ENCODE data around the gene DDX41. TPM values are rescaled to one million over a fixed set of nuclear protein-coding genes. Genes with fewer than 3 reads are reported as not detected.
A peak's percentile ranks its signal among the peaks of the same experiment; 100 is the strongest.

DDX41 gene
- total and polyA plus RNA-seq, 5 experiments from 2014 or later, result 29.0 to 86.4 (median 54.4) TPM

DNA sequence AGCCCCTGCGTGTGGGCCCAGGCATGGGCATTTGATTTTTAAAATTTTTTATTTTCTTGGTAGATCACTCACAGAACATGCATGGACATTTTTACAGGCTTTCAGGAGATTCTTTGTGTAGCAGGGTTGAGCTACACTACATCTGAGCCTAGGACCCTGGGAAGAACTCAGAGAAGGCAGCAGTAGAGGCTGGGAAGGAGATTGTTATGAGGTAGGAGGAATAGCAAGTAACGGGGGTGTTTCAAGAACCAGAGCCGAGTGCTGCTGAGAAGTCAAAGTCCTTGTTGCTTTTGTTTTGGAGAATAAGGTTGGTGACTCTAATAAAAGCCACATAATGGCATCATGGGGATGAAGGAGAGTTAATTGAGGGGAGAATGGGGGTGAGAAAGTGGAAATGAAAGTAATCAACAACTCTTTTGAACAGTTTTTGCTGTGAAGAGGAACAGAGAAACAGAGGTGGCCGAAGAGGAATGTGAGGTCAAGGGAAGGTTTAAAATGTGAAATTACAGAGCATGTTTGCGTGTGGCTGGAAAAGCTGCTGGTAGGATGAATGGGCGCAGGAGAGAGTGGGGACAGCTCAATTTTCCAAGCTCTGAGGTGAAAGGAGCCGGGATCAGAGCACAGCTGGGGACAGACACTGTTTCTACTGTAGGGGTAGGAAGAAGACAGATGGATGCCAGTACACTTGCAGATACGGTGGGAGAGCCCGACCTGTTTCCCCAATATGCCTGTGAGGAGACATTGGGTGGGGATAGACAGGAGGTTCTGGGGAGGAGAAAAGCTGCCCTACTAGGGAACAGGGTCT lies 14.7 kb downstream of the DDX41 start:
- H3K36me3 Mint-ChIP-seq, result no peaks in the 10 kb centered on the region
- peak overlapping the region in 1 of 10 donors; percentile 37 for H3K4me3 Mint-ChIP-seq
- H3K4me1 Mint-ChIP-seq, result peaks cover 13 to 40% (median 20%) of the 10 kb centered on the region in 4 donors
- ATAC-seq (no peak), DNase-seq (no peak)
- POLR2A ChIA-PET, result interaction anchor here (0.7 to 2.5 kb wide), 5 partner anchors 14 to 112 kb away, joined by 3 to 14 read pairs (median 4); partner anchors contain the start of genes DDX41 and PRR7
- peaks cover 0 to 2% (median 0%) of the 10 kb centered on the region in 5 donors for H3K27me3 Mint-ChIP-seq
- no peaks in the 10 kb centered on the region for H3K9me3 Mint-ChIP-seq
- peak overlapping the region in 1 of 10 donors; percentile 17 for H3K27ac Mint-ChIP-seq

- Mint-ChIP-seq H3K36me3 (no peaks in the 10 kb centered on the region), H3K27me3 (peaks cover 0 to 2% (median 0%) of the 10 kb centered on the region in 5 donors), H3K4me1 (peaks cover 15 to 42% (median 26%) of the 10 kb centered on the region in 4 donors), H3K9me3 (no peaks in the 10 kb centered on the region), H3K27ac (peak overlapping the region in 5 of 10 donors; percentile 45 to 66 (median 56)), H3K4me3 (peak overlapping the region in 2 of 10 donors; percentile 13 to 55)
- DNase-seq (peak; percentile 67 to 91 (median 80)), ATAC-seq (peak; percentile 43 to 44)
- POLR2A ChIA-PET, result interaction anchor here (0.7 to 2.5 kb wide), 10 partner anchors 16 to 111 kb away, joined by 3 to 14 read pairs (median 4); partner anchors contain the start of genes DDX41 and PRR7
These were observed 15.9 kb downstream of the DDX41 start for GRCh38 chr5:177500685-177501522.

- DNase-seq (no peak), ATAC-seq (no peak)
- peaks cover 0 to 2% (median 0%) of the 10 kb centered on the region in 5 donors for H3K27me3 Mint-ChIP-seq
- no peaks in the 10 kb centered on the region for H3K9me3 Mint-ChIP-seq
- peak overlapping the region in 2 of 10 donors; percentile 25 to 63 for H3K27ac Mint-ChIP-seq
- H3K4me1 Mint-ChIP-seq, result peaks cover 15 to 45% (median 33%) of the 10 kb centered on the region in 4 donors
- H3K4me3 Mint-ChIP-seq, result peak overlapping the region in 5 of 10 donors; percentile 1 to 52 (median 26)
- POLR2A ChIA-PET, result interaction anchor here (1.0 to 6.0 kb wide), 3 partner anchors 28 to 109 kb away, joined by 3 to 36 read pairs (median 3); partner anchors contain the start of gene DBN1
- H3K36me3 Mint-ChIP-seq, result no peaks in the 10 kb centered on the region
These were observed 16.9 kb downstream of the DDX41 start for GRCh38 chr5:177499842-177500241.

DNA sequence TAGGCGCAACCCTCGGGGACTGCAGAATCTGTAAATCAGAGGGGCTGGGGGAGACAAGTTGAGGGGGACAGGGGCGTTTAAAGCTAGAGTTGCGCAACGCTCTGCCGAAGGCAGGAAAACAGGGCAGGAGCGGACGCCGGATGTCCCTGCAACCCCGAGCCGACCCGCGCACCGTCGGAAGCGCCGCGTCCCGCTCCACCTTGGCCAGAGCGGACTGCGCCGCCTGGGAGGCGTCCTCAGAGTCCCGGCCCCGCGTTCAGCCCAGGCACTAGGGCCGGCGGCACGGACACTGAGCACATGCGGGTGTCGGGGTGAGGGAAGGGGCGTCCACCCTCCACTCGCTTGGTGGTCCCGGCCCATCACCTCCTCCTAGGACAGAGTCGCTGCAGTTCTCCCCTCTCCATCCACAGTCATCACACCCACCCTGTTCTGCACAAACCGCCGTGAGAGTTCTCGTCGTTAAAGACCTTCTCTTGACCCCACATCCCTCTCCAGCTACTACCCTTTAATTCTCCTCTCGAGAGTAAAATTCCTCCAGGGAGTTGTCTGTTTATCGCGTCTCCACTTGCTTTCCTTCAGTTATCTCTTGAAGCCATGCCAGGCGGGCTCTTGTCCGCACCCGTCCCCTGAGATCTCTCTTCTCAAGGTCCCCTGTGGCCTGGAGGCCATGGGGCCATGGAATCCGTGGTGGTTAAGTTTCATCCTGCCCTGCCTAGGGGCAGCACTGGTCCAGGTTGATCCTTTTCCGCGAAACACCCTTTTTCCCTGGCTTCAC lies 18.6 kb downstream of the DDX41 start:
- POLR2A ChIA-PET, result interaction anchor here (0.7 to 6.0 kb wide), 17 partner anchors 9 to 147 kb away, joined by 3 to 43 read pairs (median 5); partner anchors contain the start of genes DBN1 and LMAN2
- H3K9me3 Mint-ChIP-seq, result no peaks in the 10 kb centered on the region
- H3K4me1 Mint-ChIP-seq, result peaks cover 16 to 60% (median 40%) of the 10 kb centered on the region in 4 donors
- peak overlapping the region; percentile 70 to 90 (median 84) for H3K4me3 Mint-ChIP-seq
- H3K36me3 Mint-ChIP-seq, result peaks cover 0 to 2% (median 0%) of the 10 kb centered on the region in 3 donors
- H3K27ac Mint-ChIP-seq, result peak overlapping the region; percentile 20 to 90 (median 68)
- ATAC-seq (peak in 1 of 2 donors; percentile 9), DNase-seq (no peak)
- H3K27me3 Mint-ChIP-seq, result peaks cover 0 to 2% (median 0%) of the 10 kb centered on the region in 5 donors

DNA sequence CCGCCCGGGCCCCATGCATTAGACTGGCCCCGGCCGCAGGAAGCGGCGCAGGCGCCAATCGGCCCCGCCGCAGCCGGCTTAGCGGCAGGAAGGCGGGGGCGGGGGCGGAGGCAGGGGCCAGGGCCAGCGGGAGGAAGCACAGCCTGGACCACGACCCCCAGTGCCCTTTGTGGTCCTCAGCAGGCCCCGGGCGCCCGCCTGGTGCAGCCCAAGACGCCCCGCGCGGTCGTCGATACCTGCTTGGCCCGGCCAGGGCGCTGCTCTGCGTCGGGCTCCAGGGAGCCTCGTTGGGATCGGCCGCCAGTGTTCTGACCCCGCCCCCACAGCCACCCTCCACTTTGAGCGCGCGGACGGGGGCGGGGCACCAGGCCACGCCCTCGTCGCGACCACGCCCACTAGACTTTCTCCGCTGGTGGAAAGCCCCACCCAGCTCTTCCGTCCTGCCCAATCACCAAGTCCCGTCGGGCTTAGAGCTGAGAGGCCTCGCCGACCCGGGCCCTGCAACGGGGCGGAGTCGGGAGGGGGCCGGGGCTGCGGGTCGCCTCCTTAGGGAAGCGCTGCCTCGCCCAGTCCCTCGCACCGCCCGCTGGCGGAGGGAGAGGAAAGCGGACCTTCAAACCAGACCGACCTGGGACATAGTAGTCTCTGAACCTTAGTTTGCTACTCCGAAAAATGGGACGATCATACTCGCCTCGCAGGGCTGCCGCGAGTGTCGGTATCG lies 19.3 kb downstream of the DDX41 start, which contains the start of gene PDLIM7:
Gene PDLIM7, minus strand, starts transcription at position 313 of the 721 bp plus-strand sequence. CDS start 1,092 bp downstream, outside the sequence.
- peaks cover 18 to 55% (median 41%) of the 10 kb centered on the region in 4 donors for H3K4me1 Mint-ChIP-seq
- POLR2A ChIA-PET, result interaction anchor here (0.6 to 6.0 kb wide), 16 partner anchors 9 to 1413 kb away, joined by 3 to 43 read pairs (median 5); partner anchors contain the start of genes DBN1 and LMAN2
- H3K27me3 Mint-ChIP-seq, result peaks cover 0 to 2% (median 0%) of the 10 kb centered on the region in 5 donors
- DNase-seq (peak; percentile 84 to 94 (median 92)), ATAC-seq (peak; percentile 86 to 89)
- no peaks in the 10 kb centered on the region for H3K9me3 Mint-ChIP-seq
- peak within 1 kb of the TSS in 9 of 10 donors; percentile 20 to 90 (median 69) for H3K27ac Mint-ChIP-seq
- H3K36me3 Mint-ChIP-seq, result peaks cover 0 to 9% (median 0%) of the 10 kb centered on the region in 3 donors
- peak within 1 kb of the TSS; percentile 70 to 90 (median 84) for H3K4me3 Mint-ChIP-seq

- Mint-ChIP-seq H3K9me3 (no peaks in the 10 kb centered on the region), H3K27me3 (peaks cover 0 to 2% (median 0%) of the 10 kb centered on the region in 5 donors), H3K36me3 (peaks cover 0 to 12% (median 0%) of the 10 kb centered on the region in 3 donors), H3K4me1 (peaks cover 16 to 48% (median 41%) of the 10 kb centered on the region in 4 donors), H3K4me3 (peak overlapping the region in 5 of 10 donors; percentile 61 to 83 (median 70)), H3K27ac (no peak overlapping the region)
- ATAC-seq, result no peak
- no peak for DNase-seq
- POLR2A ChIA-PET, result interaction anchor here (0.6 to 6.0 kb wide), 13 partner anchors 8 to 1412 kb away, joined by 3 to 43 read pairs (median 5); partner anchors contain the start of genes DBN1 and LMAN2
These were observed 20.0 kb downstream of the DDX41 start for GRCh38 chr5:177496727-177497291.

DNA sequence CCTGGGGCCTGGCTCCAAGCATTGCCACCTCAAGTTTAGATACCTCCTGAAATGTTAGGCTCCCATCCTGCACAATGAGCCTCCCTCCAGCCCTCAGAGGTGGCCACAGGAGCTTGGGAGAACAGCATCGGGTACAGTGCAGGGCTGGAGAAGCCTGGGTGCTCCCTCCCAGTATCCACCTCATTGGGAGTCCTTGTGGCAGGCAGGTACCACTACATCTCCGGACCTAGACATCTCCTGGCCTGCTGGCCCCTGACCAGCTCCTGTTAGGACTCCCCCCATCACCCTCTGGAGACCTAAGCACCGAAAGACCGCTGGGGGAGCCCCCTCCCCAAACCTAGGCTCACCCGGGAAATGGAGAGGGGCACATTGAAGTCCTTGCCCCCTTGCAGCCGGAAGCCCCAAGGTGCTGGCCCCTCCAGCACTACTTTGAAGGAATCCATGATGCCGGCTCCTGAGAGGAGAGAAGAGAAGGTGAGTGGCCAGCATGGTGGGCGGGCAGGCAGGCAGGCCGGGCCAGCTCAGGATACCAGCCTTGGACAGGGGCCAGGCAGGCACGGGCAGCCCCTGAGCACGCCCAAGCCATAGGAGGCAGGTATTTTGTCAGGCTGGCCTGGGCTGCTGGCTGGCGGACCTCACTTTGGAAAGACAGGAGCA lies 20.6 kb downstream of the DDX41 start:
- ATAC-seq (no peak), DNase-seq (no peak)
- peaks cover 16 to 44% (median 41%) of the 10 kb centered on the region in 4 donors for H3K4me1 Mint-ChIP-seq
- H3K4me3 Mint-ChIP-seq, result peak overlapping the region in 9 of 10 donors; percentile 51 to 83 (median 64)
- H3K27ac Mint-ChIP-seq, result peak overlapping the region in 2 of 10 donors; percentile 4 to 29
- peaks cover 0 to 14% (median 0%) of the 10 kb centered on the region in 3 donors for H3K36me3 Mint-ChIP-seq
- H3K9me3 Mint-ChIP-seq, result no peaks in the 10 kb centered on the region
- POLR2A ChIA-PET, result interaction anchor here (1.2 to 6.0 kb wide), 5 partner anchors 17 to 92 kb away, joined by 3 to 43 read pairs (median 16); partner anchors contain the start of gene DBN1
- H3K27me3 Mint-ChIP-seq, result peaks cover 0 to 2% (median 0%) of the 10 kb centered on the region in 5 donors

- Mint-ChIP-seq H3K9me3 (no peaks in the 10 kb centered on the region), H3K4me3 (peak overlapping the region in 9 of 10 donors; percentile 51 to 83 (median 64)), H3K36me3 (peaks cover 0 to 19% (median 0%) of the 10 kb centered on the region in 3 donors), H3K27ac (peak overlapping the region in 1 of 10 donors; percentile 29), H3K27me3 (peaks cover 0 to 2% (median 0%) of the 10 kb centered on the region in 5 donors), H3K4me1 (peaks cover 12 to 40% (median 36%) of the 10 kb centered on the region in 4 donors)
- no peak for DNase-seq
- POLR2A ChIA-PET, result interaction anchor here (0.9 to 6.0 kb wide), 3 partner anchors 24 to 125 kb away, joined by 3 to 43 read pairs (median 36); partner anchors contain the start of gene DBN1
- ATAC-seq, result no peak
These were observed 21.3 kb downstream of the DDX41 start for GRCh38 chr5:177495243-177496060.

All from naive thymus-derived CD8-positive, alpha-beta T cell (primary cell).